SK-N-SH treated with all-trans-retinoic acid at 6 μM for 48 hours (cell line): ENCODE measurements around the gene AP2A2.

Experiments
- ATAC-seq: fragments of 200-7000 bp; cut with Tn5 transposase; 3 replicates; pipeline ENCODE4 v1.9.1; 2020; ENCODE audit warnings: mild to moderate bottlenecking, moderate library complexity
- ARNTL ChIP-seq: fragments of 450-650 bp; formaldehyde crosslinking; IDR thresholded peaks from 2 replicates; pipeline ENCODE4 v1.5.0; 2020; ENCODE audit warnings: low read depth, mild to moderate bottlenecking, moderate library complexity, borderline replicate concordance
- CSDC2 ChIP-seq: fragments of 250-450 bp; sonication (Bioruptor Pico); IDR thresholded peaks from 2 replicates; pipeline ENCODE4 v1.5.0; 2020; ENCODE audit warnings: mild to moderate bottlenecking, moderate library complexity
- ISL1 ChIP-seq: fragments of 250-450 bp; sonication (Bioruptor Pico); IDR thresholded peaks from 2 replicates; pipeline ENCODE4 v2.1.2; 2022; ENCODE audit warnings: mild to moderate bottlenecking, moderate library complexity
- OSR1 ChIP-seq: fragments of 250-450 bp; sonication (Bioruptor Pico); IDR thresholded peaks from 2 replicates; pipeline ENCODE4 v1.8.0; 2022; ENCODE audit warnings: moderate library complexity, mild to moderate bottlenecking, inconsistent platforms
- RARB ChIP-seq: fragments of 250-450 bp; sonication (Bioruptor Pico); IDR thresholded peaks from 2 replicates; pipeline ENCODE4 v1.8.0; 2021; ENCODE audit warnings: mild to moderate bottlenecking, moderate library complexity
- SNAI2 ChIP-seq: fragments of 250-450 bp; sonication (Bioruptor Pico); IDR thresholded peaks from 2 replicates; pipeline ENCODE4 v1.5.0; 2020; ENCODE audit warnings: mild to moderate bottlenecking, moderate library complexity
- TCF4 ChIP-seq: fragments of 250-450 bp; sonication (Bioruptor Pico); IDR thresholded peaks from 2 replicates; pipeline ENCODE4 v1.8.0; 2021; ENCODE audit warnings: mild to moderate bottlenecking, moderate library complexity, borderline replicate concordance
- TOX ChIP-seq: fragments of 250-450 bp; sonication (Bioruptor Pico); IDR thresholded peaks from 2 replicates; pipeline ENCODE4 v1.8.0; 2021; ENCODE audit warnings: mild to moderate bottlenecking, moderate library complexity, borderline replicate concordance
- ZFP3 ChIP-seq: fragments of 250-450 bp; sonication (Bioruptor Pico); IDR thresholded peaks from 2 replicates; pipeline ENCODE4 v1.5.0; 2020; ENCODE audit warnings: mild to moderate bottlenecking, moderate library complexity
- ZFP30 ChIP-seq: fragments of 450-650 bp; formaldehyde crosslinking; IDR thresholded peaks from 2 replicates; pipeline ENCODE4 v1.5.0; 2022; ENCODE audit warnings: mild to moderate bottlenecking, moderate library complexity
- ZNF565 ChIP-seq: fragments of 450-650 bp; formaldehyde crosslinking; conservative IDR thresholded peaks from 2 replicates; pipeline ENCODE4 v1.5.0; 2020; ENCODE audit warnings: low read depth, mild to moderate bottlenecking, moderate library complexity
- ZNF70 ChIP-seq: fragments of 450-650 bp; formaldehyde crosslinking; IDR thresholded peaks from 2 replicates; pipeline ENCODE4 v1.5.0; 2020; ENCODE audit warnings: mild to moderate bottlenecking, moderate library complexity
- ZNF8 ChIP-seq: fragments of 450-650 bp; formaldehyde crosslinking; IDR thresholded peaks from 2 replicates; pipeline ENCODE4 v1.5.0; 2020; ENCODE audit warnings: mild to moderate bottlenecking, moderate library complexity
- TF ChIP-seq, protein P1 (sequence below): fragments of 250-450 bp; sonication (Bioruptor Pico); IDR thresholded peaks from 2 replicates; pipeline ENCODE4 v1.5.0; 2020; ENCODE audit warnings: mild to moderate bottlenecking, moderate library complexity
- TF ChIP-seq, protein P2 (sequence below): fragments of 250-450 bp; sonication (Bioruptor Pico); IDR thresholded peaks from 2 replicates; pipeline ENCODE4 v1.5.1; 2021; ENCODE audit warnings: mild to moderate bottlenecking, moderate library complexity
- TF ChIP-seq, protein P3 (sequence below): fragments of 250-450 bp; sonication (Bioruptor Pico); IDR thresholded peaks from 2 replicates; pipeline ENCODE4 v1.8.0; 2020; ENCODE audit warnings: mild to moderate bottlenecking, moderate library complexity, borderline replicate concordance
- TF ChIP-seq, protein P4 (sequence below): fragments of 250-450 bp; sonication (Bioruptor Pico); IDR thresholded peaks from 2 replicates; pipeline ENCODE4 v1.5.1; 2020; ENCODE audit warnings: low read depth, mild to moderate bottlenecking, moderate library complexity

The AP2A2 gene

DNA sequence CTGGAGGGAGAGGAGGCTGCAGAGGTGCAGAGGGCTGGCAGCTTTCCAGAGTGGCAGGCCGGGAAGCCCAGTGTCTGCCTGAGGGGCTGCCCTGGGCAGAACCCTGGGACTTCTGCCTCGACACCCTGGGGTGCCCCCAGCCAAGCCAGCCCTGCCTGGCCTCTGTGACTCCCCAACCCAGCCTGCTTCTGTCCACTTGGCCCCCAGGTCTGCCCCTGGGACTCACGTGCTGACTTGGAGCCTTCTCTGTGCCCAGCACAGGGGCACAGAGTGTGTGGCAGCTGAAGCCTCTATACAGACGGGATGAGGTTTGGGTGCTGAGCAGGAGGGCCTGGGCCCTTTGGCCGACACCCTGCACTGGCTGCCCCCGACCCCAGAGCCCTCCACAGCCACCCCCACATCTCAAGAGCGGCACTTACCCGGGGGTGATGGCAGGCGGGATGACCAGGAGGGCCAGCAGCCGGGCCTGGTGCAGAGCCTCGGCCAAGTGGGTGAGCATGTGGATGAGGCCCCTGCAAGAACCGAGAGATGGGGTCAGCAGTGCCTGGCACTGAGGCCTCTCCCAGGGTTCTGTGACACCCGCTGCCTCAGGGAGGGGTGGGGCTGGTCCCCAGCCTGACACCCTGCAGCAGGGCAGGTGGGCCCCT lies 32.5 kb upstream of the AP2A2 start:
- TF ChIP-seq ISL1 (CRISPR knock-in tag) (no peak), CSDC2 (no peak), OSR1 (CRISPR knock-in tag) (no peak), ZNF8 (no peak), ZNF565 (CRISPR knock-in tag) (no peak), ZNF70 (CRISPR knock-in tag) (no peak), SNAI2 (CRISPR knock-in tag) (no peak), ARNTL (CRISPR knock-in tag) (no peak), TCF4 (no peak), ZFP3 (CRISPR knock-in tag) (no peak)
- TF ChIP-seq, protein P1, sequence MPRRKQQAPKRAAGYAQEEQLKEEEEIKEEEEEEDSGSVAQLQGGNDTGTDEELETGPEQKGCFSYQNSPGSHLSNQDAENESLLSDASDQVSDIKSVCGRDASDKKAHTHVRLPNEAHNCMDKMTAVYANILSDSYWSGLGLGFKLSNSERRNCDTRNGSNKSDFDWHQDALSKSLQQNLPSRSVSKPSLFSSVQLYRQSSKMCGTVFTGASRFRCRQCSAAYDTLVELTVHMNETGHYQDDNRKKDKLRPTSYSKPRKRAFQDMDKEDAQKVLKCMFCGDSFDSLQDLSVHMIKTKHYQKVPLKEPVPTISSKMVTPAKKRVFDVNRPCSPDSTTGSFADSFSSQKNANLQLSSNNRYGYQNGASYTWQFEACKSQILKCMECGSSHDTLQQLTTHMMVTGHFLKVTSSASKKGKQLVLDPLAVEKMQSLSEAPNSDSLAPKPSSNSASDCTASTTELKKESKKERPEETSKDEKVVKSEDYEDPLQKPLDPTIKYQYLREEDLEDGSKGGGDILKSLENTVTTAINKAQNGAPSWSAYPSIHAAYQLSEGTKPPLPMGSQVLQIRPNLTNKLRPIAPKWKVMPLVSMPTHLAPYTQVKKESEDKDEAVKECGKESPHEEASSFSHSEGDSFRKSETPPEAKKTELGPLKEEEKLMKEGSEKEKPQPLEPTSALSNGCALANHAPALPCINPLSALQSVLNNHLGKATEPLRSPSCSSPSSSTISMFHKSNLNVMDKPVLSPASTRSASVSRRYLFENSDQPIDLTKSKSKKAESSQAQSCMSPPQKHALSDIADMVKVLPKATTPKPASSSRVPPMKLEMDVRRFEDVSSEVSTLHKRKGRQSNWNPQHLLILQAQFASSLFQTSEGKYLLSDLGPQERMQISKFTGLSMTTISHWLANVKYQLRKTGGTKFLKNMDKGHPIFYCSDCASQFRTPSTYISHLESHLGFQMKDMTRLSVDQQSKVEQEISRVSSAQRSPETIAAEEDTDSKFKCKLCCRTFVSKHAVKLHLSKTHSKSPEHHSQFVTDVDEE = no peak
- TF ChIP-seq, protein P2, sequence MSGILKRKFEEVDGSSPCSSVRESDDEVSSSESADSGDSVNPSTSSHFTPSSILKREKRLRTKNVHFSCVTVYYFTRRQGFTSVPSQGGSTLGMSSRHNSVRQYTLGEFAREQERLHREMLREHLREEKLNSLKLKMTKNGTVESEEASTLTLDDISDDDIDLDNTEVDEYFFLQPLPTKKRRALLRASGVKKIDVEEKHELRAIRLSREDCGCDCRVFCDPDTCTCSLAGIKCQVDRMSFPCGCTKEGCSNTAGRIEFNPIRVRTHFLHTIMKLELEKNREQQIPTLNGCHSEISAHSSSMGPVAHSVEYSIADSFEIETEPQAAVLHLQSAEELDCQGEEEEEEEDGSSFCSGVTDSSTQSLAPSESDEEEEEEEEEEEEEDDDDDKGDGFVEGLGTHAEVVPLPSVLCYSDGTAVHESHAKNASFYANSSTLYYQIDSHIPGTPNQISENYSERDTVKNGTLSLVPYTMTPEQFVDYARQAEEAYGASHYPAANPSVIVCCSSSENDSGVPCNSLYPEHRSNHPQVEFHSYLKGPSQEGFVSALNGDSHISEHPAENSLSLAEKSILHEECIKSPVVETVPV = no peak
- TF ChIP-seq, protein P3, sequence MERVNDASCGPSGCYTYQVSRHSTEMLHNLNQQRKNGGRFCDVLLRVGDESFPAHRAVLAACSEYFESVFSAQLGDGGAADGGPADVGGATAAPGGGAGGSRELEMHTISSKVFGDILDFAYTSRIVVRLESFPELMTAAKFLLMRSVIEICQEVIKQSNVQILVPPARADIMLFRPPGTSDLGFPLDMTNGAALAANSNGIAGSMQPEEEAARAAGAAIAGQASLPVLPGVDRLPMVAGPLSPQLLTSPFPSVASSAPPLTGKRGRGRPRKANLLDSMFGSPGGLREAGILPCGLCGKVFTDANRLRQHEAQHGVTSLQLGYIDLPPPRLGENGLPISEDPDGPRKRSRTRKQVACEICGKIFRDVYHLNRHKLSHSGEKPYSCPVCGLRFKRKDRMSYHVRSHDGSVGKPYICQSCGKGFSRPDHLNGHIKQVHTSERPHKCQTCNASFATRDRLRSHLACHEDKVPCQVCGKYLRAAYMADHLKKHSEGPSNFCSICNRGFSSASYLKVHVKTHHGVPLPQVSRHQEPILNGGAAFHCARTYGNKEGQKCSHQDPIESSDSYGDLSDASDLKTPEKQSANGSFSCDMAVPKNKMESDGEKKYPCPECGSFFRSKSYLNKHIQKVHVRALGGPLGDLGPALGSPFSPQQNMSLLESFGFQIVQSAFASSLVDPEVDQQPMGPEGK (CRISPR knock-in tag) = no peak
- ATAC-seq = no peak

DNA sequence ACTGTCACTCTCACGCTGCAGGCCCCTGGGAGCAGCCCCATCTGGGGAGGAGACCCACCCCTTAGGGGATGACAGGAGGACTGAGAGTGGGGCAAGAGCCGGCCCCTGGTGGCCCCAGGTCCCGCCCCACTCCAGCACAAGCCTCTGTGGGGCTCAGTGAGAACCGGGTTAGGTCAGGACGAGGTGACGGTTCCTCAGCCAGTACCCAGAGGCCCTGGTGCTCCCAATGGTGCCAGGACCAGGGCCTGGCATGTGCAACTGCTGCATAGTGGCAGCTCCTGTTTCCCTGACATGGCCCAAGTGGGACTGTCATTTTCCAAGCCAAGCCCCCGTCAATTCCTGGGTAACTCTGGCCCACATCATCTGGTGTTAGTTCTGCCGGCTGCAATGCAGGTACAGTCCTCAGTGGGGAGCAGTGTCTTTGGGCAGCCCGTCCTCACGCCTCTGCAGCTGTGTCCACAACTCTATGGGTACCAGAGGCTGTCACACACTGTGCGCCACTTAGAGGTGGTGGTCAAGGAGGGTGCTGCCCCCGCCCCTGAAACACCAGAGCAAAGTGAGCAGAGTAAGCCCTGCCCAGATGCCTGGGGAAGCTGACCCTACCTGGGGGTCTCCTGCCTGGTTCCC lies 31.0 kb upstream of the AP2A2 start:
- TF ChIP-seq TCF4 (no peak), RARB (CRISPR knock-in tag) (no peak), ZFP30 (CRISPR knock-in tag) (no peak), ZNF565 (CRISPR knock-in tag) (no peak), SNAI2 (CRISPR knock-in tag) (no peak), ZFP3 (CRISPR knock-in tag) (no peak), OSR1 (CRISPR knock-in tag) (no peak), TOX (no peak), ZNF70 (CRISPR knock-in tag) (no peak)
- TF ChIP-seq, protein P4, sequence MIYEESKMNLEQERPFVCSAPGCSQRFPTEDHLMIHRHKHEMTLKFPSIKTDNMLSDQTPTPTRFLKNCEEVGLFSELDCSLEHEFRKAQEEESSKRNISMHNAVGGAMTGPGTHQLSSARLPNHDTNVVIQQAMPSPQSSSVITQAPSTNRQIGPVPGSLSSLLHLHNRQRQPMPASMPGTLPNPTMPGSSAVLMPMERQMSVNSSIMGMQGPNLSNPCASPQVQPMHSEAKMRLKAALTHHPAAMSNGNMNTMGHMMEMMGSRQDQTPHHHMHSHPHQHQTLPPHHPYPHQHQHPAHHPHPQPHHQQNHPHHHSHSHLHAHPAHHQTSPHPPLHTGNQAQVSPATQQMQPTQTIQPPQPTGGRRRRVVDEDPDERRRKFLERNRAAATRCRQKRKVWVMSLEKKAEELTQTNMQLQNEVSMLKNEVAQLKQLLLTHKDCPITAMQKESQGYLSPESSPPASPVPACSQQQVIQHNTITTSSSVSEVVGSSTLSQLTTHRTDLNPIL (CRISPR knock-in tag) = no peak
- TF ChIP-seq, protein P2 = no peak
- TF ChIP-seq, protein P1 = no peak
- no peak for ATAC-seq
